Endometrial microvascular endothelial cells (primary cell): Measurements from ENCODE around the gene GBX1. TPM values are rescaled to one million over a fixed set of nuclear protein-coding genes. Genes with fewer than 3 reads are reported as not detected.

Experiments
- in situ Hi-C: cut with HindIII; loops from 2 replicates; pipeline ENCODE4 v1.10.0; 2017; ENCODE audit warnings: low sequenced_read_pairs, low pct_unique_long_range_greater_than_20kb; ENCODE audit errors: inconsistent ontology term
- total RNA-seq: library from RNA; depleted of rRNA; stranded (reverse); fragments of >200 nt; gene quantifications from one replicate; pipeline ENCODE4 v1.2.3, GENCODE V29; 2015; ENCODE audit errors: inconsistent ontology term

The GBX1 gene
- total RNA-seq, 1 donor from 2014 or later: not detected

GRCh38 chr7:151144387-151144786, 23.1 kb downstream of the GBX1 start:
- in situ Hi-C loops: no loop called here

- in situ Hi-C loops: no loop called here
These were observed 24.1 kb downstream of the GBX1 start for GRCh38 chr7:151143261-151144015.

GRCh38 chr7:151142686-151143040, 24.8 kb downstream of the GBX1 start:
- in situ Hi-C loops: no loop called here

- in situ Hi-C loops: no loop called here
These were observed 25.4 kb downstream of the GBX1 start for GRCh38 chr7:151141855-151142685.

GRCh38 chr7:151141311-151141854, 26.1 kb downstream of the GBX1 start:
- in situ Hi-C loops: no loop called here

GRCh38 chr7:151140826-151141225, 26.7 kb downstream of the GBX1 start:
- in situ Hi-C loops: no loop called here

GRCh38 chr7:151139791-151140190, 27.7 kb downstream of the GBX1 start:
- in situ Hi-C loops: no loop called here

GRCh38 chr7:151139071-151139790, 28.3 kb downstream of the GBX1 start:
- in situ Hi-C loops: no loop called here

GRCh38 chr7:151138153-151138851, 29.2 kb downstream of the GBX1 start:
- in situ Hi-C loops: no loop called here

- in situ Hi-C loops: no loop called here
These were observed 29.7 kb downstream of the GBX1 start for GRCh38 chr7:151137791-151138152.

- in situ Hi-C loops: no loop called here
These were observed 30.3 kb downstream of the GBX1 start for GRCh38 chr7:151137076-151137675.

GRCh38 chr7:151135866-151136843, 31.3 kb downstream of the GBX1 start:
- in situ Hi-C loops: no loop called here

GRCh38 chr7:151135525-151135845, 32.0 kb downstream of the GBX1 start:
- in situ Hi-C loops: no loop called here

GRCh38 chr7:151134743-151135524, 32.6 kb downstream of the GBX1 start:
- in situ Hi-C loops: no loop called here

GRCh38 chr7:151133986-151134742, 33.3 kb downstream of the GBX1 start:
- in situ Hi-C loops: no loop called here

- in situ Hi-C loops: no loop called here
These were observed 34.1 kb downstream of the GBX1 start for GRCh38 chr7:151133266-151133985.
